DMS 273 (cell line): ENCODE results near the gene TBKBP1.

Source experiments
- DNase-seq: peaks from one replicate; lab custom pipeline; 2025; ENCODE audit not compliant: unreplicated experiment; lab: John Stamatoyannopoulos, UW

TBKBP1 gene

GRCh38 chr17:47712330-47713023 lies 18.5 kb downstream of the TBKBP1 start:
- no peak for DNase-seq

DNA sequence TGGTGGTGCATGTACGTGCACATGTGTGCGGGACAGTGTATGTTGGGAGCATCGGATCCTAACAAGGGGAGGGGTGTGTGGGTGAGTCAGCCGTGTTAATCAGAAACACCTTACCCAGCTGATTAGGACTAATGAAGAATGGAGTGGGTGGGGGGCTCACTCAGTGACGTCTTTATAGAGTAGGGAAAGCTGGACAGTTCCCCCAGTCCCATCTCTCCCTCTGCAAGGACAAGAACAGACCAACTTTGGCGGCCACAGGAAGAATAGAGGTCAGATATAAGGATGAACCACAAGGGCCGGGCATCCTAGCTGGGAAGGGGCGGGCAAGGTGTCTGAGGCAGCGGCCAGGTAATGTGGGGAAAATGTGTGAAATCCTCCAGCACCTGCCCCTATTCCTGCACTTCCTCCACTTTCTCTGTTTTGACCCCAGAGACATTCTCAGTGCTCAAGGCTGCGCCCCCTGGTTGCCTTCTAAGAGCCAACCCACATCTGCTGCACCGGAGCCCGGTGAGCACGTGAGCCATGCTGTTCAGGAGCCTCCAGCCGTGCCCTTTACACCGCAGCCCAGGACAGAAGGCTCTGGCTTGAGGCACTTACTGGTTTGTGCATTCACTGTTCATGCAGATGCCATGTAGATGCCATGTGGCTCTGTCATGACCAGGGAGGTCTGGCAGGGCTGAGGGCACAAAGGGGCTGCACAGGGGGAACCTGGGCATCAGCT lies 20.2 kb downstream of the TBKBP1 start:
- DNase-seq, result peak; percentile 64

DNA sequence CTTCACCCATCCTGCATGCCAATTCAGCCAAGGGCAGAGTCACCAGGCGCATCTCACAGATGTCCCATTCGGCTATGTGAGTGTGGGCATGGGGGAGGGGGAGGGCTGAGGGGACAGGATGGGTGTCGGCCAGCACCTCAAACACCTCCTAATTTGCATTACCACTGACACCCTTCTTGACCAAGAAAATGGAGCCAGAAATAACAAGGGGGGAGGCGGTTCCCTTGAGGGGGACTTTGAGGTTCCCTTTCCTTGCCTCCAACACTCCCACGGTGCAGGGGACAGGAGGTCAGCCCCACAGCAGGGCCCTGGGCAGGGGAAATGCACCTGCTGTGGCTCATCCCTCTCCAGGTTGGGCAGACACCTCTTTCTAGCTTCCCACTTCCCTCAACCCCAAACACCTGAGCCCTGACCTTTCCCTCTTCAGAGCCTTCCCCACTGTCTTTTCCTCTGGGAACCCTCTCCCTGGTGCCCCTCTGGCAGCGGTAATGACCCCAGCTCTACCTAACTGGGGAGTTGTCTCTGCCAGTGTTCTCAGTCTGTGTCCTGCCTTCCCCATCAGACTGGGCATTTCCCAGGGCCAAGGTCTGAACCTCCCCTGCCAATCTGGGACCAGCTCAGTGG lies 20.9 kb downstream of the TBKBP1 start:
- no peak for DNase-seq

DNA sequence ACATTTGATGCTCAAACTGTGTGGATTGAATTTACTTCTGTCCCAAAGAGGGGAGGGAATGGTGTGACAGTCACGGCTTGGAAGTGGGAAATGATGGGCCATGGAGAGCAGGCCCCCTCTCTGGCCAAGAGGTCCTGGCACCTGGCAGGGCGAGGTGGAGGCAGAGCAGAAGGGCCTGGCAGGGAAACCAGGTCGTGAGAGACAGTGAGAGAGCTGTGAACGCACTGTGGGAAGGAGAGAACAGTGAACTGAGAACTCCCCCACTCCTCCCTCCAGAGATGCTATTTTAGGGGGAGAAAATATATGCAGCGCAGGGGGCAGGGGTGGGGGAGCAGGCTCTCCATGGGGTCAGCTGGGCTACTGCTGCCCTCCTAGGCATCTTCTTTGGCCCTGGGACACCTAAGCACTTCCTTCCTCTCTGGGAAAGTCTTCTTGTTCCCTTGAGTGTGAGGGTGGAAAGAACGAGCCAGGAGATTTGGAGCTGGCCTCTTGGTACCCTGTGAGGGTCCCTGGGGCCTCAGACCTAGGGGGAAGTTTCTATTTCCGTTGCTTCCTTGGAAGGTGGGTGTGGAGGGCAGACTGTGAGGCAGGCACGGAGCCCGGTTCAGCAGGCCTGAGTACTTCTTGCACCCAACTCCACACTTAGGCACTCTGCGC lies 21.8 kb downstream of the TBKBP1 start:
- no peak for DNase-seq

DNA sequence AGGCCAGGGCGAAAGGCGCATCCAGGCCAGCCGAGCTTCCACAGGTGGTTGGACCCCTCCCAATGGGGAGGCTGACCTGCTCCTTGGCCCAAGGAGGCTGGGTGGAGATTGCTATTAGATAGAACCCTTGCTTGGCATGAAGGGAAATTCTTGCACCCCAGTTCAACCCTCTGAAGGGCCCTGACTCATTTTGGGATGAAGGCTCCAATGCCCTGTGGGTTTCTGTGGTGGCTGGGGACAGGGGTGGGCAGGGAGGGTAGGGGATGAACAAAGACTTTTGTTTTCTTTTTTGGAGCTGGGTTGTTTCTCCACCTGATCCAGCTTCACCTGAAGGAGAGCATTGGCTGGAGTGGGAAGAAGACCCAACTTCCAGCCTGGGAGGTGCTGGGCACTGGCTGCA lies 22.4 kb downstream of the TBKBP1 start:
- DNase-seq, result no peak

DNA sequence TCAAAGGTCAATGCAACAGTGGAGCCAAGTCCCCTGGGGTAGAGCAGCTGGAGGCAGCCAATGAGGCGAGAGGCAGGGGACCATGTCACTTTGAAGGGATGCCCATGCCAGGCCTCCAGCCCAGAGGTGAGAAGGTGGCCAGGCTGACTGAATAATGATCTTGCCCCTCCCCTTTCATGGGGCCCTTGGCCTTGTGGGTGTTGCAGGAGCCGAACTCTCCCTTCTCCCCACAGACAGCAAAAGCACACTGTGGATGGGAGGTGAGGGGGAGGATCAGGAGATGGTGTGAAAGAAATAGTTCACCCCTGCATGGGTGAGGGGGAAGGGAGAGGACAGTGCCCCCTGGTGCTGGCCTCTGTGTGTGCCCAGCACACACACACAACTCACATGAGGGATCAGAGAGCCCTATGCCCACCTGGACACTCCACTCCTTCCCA lies 23.3 kb downstream of the TBKBP1 start:
- DNase-seq, result peak; percentile 37

GRCh38 chr17:47717979-47718621 lies 24.1 kb downstream of the TBKBP1 start:
- DNase-seq, result peak; percentile 44

GRCh38 chr17:47718634-47719405 lies 24.9 kb downstream of the TBKBP1 start:
- no peak for DNase-seq

DNA sequence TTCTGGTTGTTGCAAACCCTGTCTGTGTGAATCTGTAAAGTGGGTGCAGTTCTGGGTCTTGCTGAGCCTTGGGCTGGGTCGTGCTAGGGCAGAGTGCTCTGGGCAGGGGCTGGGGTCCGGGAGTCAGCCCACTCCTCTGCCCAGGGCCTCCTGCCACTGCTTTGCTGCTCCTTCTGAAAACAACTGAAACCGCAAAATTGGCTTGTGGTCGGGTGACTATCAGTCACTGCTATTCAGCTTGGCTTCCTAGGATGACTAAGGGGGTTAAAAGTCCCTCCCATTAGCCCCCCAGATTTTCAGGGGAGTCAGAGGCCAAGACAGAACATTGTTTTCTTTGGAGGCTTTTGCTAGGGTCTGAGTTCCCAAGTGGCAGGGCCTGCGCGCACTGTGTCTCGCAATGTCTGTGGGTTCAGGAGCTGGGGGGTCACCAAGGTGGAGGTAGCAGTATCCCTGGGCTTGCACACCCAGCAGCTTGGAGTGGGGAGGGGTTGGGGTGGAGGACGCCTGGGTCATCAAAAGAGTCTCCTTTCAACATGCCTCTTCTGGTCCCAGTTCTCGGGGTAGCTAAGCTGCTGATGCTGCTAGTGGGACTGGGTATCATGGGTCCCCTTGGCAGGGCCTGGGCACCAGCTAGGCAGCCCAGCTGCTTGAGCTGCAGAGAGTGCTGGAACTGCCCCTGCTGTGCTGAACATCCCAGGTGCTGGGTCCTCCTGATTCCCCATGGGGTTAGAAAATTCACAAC lies 25.6 kb downstream of the TBKBP1 start:
- DNase-seq, result no peak

GRCh38 chr17:47720196-47720595 lies 26.2 kb downstream of the TBKBP1 start:
- DNase-seq, result no peak

GRCh38 chr17:47720754-47721533 lies 27.0 kb downstream of the TBKBP1 start:
- peak; percentile 31 for DNase-seq

- DNase-seq, result no peak
Observed at GRCh38 chr17:47721725-47722124, 27.8 kb downstream of the TBKBP1 start.

GRCh38 chr17:47724705-47725104 lies 30.7 kb downstream of the TBKBP1 start:
- DNase-seq, result no peak

GRCh38 chr17:47725446-47726111 lies 31.6 kb downstream of the TBKBP1 start:
- DNase-seq, result no peak

DNA sequence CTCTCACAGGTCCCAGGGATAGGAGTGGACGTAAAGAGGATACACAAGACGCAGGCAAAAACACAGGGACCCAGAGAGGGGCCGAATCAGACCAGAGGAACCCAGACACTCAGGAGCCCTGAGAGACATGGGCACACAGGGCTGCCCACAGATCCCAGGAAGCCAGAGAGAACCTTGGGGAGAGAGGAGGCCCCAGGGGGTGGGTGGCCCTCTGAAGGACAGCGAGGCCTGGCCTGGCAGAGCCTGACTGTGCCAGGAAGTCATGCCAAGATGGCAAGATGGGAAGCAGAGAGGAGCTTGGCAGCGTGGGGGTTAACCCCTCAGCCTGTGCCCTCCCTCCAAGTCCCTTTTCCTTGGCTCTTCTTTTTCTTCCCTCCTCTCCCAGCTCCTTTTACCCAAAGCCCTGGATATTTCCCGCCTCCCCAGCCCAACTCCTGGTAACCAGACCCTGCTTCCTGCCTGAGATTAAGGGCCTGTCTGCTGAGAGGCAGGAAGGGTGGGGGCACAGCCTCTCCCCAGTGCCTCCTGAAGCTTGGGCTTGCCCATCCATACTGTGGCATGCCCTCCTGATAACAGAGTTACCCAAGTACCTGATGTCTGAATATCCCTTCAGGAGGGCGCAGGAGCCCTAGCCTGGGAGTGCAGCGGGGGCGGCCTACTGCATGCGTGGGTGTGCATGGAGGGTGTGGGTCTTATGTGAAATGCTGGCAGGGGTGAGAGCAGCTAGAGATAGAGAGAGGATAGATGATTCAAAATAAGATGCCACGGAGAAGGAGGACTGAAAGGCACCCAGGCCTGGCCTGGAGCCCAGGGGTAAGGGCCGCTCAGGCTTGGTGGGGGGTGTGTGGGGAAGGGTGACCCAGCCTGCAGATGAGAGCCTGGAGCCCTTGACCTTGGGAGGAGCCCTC lies 33.1 kb downstream of the TBKBP1 start:
- no peak for DNase-seq

DNA sequence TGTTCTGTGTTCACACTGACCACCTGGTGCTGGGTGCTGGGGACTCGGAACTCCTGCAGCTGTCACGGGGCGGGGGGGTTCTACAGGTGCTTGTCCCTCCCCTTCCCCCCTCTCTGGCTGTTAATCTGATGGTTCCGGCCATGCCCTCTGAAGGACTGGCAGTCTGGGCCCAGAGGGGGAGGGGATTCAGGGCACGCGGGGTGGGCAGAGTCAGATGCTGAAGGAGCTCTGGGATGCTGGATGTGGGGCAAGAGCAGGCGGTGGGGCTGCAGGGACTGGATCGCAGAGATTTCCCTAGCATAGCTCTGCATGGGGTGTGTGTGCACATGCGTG lies 33.7 kb downstream of the TBKBP1 start:
- no peak for DNase-seq

- no peak for DNase-seq
Observed at GRCh38 chr17:47728214-47728877, 34.4 kb downstream of the TBKBP1 start.
